CD4-positive, alpha-beta T cell treated with Interleukin-15 for 1 hour (primary cell): ENCODE data around the gene SPATA31C1.
"Not testable (repeated sequence)": the region's sequence is repeated elsewhere in the genome, so short reads cannot be mapped to it uniquely, and the experiment has no call there.

ENCODE experiments used
- DNase-seq: peaks from one replicate; pipeline ENCODE4 v3.0.0-alpha.2; 2020

SPATA31C1 gene

DNA sequence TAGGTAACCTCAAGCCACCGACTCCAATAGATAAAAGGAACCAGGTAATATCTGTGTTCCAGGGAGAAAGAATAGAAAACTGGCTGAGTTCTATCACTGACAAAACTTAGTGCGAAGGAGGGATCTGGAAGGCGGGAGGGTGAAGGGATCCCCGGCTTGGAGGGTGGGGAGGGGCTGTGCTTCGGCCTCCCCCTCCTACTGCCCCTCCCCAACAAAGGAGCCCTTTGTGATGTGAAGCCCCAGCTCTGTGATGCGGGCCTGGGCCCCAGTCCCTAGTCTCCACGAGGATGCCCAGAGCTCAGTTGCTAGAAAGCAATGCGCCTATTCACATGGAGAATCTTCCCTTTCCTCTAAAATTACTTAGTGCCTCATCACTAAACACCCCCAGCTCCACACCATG, at the start of gene SPATA31C1:
Gene SPATA31C1, plus strand, starts transcription at position 301 of the 400 bp plus-strand sequence.
- DNase-seq = not testable (repeated sequence)

DNA sequence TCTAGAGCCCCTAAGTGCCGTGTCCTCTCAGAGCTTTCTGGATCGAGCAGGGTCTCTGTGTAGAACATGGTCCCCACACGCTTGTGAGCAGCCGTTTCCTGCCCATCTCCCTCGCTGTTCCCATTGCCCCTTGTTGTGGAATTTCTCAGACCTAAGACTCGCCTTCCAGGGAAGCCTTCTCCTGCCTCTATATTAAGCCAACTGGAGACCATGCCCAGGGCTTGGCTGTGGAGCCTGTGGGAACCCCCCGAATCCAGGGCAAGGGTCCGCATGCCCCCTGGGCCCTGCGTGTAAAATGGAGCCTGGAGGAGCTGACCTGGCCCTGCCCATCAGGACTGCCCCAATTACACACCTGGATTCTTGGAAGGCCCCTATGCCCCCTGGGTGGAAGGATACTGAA, 49.6 kb upstream of the SPATA31C1 start:
- DNase-seq = no peak

GRCh38 chr9:87868635-87869034, 49.1 kb upstream of the SPATA31C1 start:
- DNase-seq = no peak

DNA sequence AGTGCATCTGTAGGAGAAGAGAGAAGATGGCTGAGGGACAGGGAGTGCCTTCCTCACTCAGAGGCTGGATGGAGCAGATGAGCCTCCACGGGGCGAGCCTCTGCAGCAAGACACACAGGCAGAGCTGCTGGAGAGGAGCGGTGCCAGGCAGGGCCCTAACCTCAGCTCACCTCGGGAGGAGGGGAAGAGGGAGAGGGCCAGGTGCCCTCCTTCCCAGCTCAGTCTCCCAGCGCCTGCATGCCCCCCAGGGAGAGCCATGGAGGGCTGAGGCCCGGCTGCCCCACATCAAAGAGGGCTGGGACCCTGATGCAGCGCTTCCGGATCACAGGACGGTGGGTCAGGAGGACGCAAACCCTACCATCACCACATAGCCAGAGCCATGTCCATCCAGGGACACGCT, 48.7 kb upstream of the SPATA31C1 start:
- no peak for DNase-seq

GRCh38 chr9:87871425-87872078, 46.2 kb upstream of the SPATA31C1 start:
- DNase-seq = no peak

- DNase-seq = no peak
Observed at GRCh38 chr9:87872079-87872624, 45.6 kb upstream of the SPATA31C1 start.

GRCh38 chr9:87873607-87874303, 44.0 kb upstream of the SPATA31C1 start:
- DNase-seq = no peak

DNA sequence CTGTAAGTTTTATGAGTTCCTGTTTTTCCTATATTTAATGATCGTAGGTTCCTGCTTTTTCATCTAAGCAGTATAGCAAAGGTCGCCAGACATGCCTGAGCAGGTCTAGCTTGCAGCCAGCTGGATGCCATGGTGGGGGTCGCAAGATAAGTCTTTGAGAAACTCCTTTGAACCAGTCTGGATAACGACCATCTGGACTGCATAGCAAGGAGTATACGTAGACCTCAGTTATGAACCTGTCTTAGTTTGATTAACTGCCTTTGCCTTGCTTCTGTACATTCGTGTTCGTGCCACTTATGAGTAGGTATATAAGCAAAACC, 43.5 kb upstream of the SPATA31C1 start:
- no peak for DNase-seq

- DNase-seq = no peak
Observed at GRCh38 chr9:87875060-87875459, 42.7 kb upstream of the SPATA31C1 start.

DNA sequence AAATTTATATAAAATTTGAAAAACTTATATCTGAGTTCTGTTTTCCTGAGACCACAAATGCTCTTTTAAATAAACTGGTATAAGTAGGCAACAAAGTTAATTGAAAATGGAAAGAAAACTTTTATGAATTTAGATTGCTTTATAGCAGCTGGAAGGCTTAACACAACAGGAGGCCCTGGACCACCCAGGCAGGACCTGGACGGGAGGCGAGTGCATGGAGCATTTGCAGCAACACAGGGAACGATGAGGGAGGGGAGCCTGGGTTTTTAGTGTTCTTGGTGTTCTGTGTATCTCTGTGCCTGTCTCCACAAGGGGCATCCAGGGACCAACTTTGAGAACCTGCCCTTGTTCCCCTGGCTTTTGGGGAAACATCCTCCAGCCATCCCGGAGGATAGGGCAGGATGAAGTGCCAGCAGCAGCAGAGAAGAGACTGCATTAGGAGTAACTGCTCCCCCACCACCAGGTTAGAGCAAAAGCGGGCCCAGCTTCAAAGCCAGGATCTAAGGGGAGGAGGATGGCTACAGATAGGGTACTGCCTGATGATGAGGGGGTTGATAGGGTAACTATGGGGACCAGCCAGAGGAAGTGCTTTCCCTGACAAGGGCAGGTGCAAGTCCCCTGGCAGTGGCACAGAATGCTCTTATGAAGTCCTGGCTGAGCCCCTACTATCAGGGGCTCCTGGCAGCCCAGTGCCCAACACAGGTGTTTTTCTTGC, 41.8 kb upstream of the SPATA31C1 start:
- DNase-seq = no peak

DNA sequence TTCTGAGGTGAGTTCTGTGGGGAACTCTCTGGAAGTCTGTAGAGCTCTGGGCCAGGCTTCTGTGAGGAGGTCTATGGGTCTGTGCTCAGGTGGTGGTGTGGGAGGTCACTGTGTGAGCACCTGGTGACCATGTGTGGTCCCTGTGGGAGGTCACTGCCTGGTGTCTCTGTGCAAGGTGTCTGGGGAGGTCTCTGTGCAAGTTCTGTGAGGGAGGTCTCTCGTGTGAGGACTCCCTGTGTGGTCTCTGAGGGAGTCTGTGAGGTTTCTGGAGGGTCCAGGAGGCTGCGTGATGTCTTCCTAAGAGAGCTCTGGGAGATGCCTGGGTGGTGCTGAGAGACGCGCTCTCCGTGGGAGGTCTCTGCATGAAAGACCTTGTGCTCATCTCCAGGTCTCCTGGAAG, 41.1 kb upstream of the SPATA31C1 start:
- DNase-seq = no peak

- DNase-seq = no peak
Observed at GRCh38 chr9:87878989-87879511, 38.7 kb upstream of the SPATA31C1 start.

DNA sequence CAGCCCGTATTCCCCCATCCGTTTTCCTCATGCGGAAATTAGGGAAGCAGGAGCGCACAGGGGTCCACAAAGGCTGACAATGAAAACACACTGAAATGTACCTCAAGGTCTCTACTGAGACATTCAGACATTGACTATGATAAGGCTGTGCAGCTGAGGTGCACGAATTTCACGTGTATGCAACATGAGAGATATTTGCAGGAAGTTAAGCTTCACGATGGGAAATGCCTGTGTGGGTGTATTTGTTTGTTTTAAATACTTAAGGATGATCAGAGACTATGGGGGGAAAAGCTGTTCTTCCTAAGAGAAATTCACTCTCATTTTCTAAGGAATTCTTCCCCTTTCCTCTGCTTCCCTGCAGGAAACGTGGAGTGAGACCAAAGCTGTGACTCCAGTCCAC, 37.6 kb upstream of the SPATA31C1 start:
- no peak for DNase-seq

- DNase-seq = no peak
Observed at GRCh38 chr9:87880683-87881082, 37.1 kb upstream of the SPATA31C1 start.

- DNase-seq = no peak
Observed at GRCh38 chr9:87882627-87883026, 35.1 kb upstream of the SPATA31C1 start, which contains the start of gene SPATA31E1. SPATA31E1 (plus strand) TSS chr9:87882877; CDS start chr9:87882892, 15 bp downstream.

- no peak for DNase-seq
Observed at GRCh38 chr9:87883274-87883673, 34.5 kb upstream of the SPATA31C1 start.

DNA sequence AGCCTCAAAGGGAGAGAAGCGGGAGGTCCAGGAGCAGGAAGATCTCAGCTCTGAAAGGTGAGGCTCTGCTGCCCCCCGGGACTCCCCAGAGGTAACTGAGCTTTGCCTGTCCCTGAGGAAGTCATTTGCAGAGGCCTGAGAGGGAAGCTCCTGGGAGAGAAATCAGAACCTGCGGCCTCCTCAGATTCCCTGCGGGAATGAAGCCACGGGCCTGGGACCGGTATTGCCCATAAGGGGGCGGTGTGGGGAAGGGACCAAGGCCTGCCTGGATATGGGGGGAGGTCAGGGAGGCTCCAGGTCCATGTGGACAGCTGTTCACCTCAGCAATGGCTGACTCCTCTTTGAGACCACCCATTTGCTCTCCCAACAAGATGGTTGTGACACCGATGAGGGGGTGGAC, 33.8 kb upstream of the SPATA31C1 start:
- no peak for DNase-seq

DNA sequence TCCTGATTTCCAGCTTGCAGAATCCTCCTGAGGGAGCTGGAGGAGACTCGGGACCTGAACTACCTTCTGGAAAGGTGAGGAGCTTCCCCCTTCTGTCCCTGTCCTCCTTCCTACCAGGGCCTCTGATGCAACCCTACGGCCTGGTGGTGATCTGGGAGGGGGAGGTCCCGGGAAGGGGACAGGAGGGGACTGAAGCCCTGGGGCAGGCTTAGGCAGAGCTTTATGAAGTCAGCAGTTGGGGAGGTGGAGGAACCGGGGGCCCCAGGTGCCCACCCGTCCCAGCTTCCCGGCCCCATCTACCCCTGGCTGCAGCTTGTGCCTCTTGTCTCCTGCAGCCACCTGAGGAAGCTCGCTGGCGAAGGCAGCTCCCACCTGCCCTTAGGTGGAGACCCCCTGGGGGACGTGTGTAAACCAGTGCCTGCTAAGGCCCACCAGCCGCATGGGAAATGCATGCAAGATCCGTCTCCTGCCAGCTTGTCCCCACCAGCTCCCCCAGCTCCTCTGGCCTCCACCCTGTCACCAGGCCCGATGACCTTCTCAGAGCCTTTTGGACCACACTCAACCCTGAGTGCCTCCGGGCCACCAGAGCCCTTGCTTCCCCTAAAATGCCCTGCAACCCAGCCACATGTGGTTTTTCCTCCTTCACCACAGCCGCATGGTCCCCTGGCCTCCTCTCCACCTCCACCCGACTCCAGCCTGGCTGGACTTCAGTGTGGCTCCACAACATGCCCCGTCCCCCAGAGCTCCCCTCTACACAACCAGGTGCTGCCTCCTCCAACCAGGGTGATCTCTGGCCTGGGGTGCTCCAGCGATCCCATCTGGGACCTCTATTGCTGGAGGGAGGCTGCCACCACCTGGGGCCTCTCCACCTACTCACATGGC, 32.9 kb upstream of the SPATA31C1 start:
- DNase-seq = no peak

DNA sequence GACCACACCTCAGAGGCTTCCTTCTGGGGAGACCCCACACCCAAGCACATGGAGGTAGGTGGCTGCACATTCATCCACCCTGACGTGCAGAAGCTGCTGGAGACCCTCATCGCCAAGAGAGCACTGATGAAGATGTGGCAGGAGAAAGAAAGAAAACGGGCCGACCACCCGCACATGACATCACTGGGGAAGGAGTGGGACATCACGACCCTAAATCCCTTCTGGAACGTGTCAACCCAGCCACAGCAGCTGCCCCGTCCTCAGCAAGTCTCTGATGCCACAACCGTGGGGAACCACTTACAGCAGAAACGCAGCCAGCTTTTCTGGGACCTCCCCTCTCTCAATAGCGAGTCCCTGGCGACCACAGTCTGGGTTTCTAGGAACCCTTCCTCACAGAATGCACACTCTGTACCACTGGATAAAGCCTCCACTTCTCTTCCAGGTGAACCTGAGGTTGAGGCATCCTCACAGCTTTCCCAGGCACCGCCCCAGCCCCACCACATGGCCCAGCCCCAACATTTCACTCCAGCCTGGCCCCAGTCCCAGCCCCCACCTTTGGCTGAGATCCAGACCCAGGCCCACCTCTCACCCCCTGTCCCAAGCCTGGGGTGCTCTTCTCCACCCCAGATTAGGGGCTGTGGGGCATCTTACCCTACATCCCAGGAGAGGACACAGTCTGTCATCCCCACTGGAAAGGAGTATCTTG, 32.1 kb upstream of the SPATA31C1 start:
- DNase-seq = no peak

DNA sequence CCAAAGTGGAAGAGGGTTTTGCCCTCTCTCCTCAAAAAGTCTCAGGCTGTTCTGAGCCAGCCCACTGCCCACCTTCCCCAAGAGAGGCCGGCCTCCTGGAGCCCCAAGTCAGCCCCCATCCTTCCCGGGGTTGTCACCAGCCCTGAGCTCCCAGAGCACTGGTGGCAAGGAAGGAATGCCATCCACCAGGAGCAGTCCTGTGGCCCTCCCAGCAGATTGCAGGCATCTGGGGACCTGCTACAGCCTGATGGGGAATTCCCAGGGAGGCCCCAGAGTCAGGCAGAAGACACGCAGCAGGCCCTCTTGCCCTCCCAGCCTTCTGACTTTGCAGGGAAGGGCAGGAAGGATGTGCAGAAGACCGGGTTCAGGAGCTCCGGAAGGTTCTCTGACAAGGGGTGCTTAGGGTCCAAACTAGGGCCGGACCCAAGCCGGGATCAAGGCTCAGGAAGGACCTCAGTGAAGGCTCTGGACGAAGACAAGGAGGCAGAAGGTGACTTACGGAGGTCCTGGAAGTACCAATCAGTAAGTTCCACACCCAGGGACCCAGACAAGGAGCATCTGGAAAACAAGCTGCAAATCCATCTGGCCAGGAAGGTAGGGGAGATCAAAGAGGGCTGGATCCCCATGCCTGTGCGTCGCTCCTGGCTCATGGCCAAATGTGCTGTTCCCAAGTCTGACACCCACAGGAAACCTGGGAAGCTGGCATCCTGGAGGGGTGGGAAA, 31.4 kb upstream of the SPATA31C1 start:
- DNase-seq = no peak

GRCh38 chr9:87886933-87887505, 30.7 kb upstream of the SPATA31C1 start:
- no peak for DNase-seq
